ENCODE results near the gene POLR3H.
"Not testable (repeated sequence)": the region's sequence is repeated elsewhere in the genome, so short reads cannot be mapped to it uniquely, and the experiment has no call there.

Gene POLR3H

GRCh38 chr22:41572305-41572704, 28.0 kb upstream of the POLR3H start:
- ATAC-seq, H3K4me1 Mint-ChIP-seq, H3K4me3 Mint-ChIP-seq, H3K9me3 Mint-ChIP-seq, DNase-seq, H3K27me3 Mint-ChIP-seq: not testable (repeated sequence)
- H3K27ac Mint-ChIP-seq, result peak overlapping the region in 1 of 2 donors; percentile 57

GRCh38 chr22:41571786-41572185, 27.5 kb upstream of the POLR3H start:
- no peak for ATAC-seq
- Mint-ChIP-seq H3K4me1 (no peaks in the 10 kb centered on the region), H3K4me3 (no peak overlapping the region), H3K27me3 (no peaks in the 10 kb centered on the region), H3K9me3 (no peaks in the 10 kb centered on the region), H3K27ac (no peak overlapping the region)
- no peak for DNase-seq

- no peaks in the 10 kb centered on the region for H3K27me3 Mint-ChIP-seq
Observed at GRCh38 chr22:41570221-41570620, 26.0 kb upstream of the POLR3H start.

GRCh38 chr22:41568811-41569210, 24.5 kb upstream of the POLR3H start:
- peaks cover 10% of the 10 kb centered on the region for H3K4me1 Mint-ChIP-seq
- H3K9me3 Mint-ChIP-seq, result no peaks in the 10 kb centered on the region
- ATAC-seq, result no peak
- no peak for DNase-seq
- no peak overlapping the region for H3K4me3 Mint-ChIP-seq
- no peak overlapping the region for H3K27ac Mint-ChIP-seq
- H3K27me3 Mint-ChIP-seq, result no peaks in the 10 kb centered on the region

More at GRCh38 chr22:41570221-41570620, 26.0 kb upstream of the POLR3H start:
- peaks cover 6% of the 10 kb centered on the region for H3K4me1 Mint-ChIP-seq
- DNase-seq (no peak), ATAC-seq (no peak)
- H3K9me3 Mint-ChIP-seq, result no peaks in the 10 kb centered on the region
- no peak overlapping the region for H3K27ac Mint-ChIP-seq
- no peak overlapping the region for H3K4me3 Mint-ChIP-seq

GRCh38 chr22:41567512-41567768, 23.2 kb upstream of the POLR3H start:
- H3K4me1 Mint-ChIP-seq, result peaks cover 17% of the 10 kb centered on the region
- peaks cover 5% of the 10 kb centered on the region for H3K27me3 Mint-ChIP-seq
- H3K9me3 Mint-ChIP-seq, result no peaks in the 10 kb centered on the region
- DNase-seq (no peak), ATAC-seq (no peak)
- no peak overlapping the region for H3K4me3 Mint-ChIP-seq
- H3K27ac Mint-ChIP-seq, result no peak overlapping the region

- H3K4me1 Mint-ChIP-seq, result peaks cover 17% of the 10 kb centered on the region
- ATAC-seq (peak; percentile 92), DNase-seq (peak; percentile 11 to 38)
- peak overlapping the region in 1 of 2 donors; percentile 54 for H3K27ac Mint-ChIP-seq
- no peak overlapping the region for H3K4me3 Mint-ChIP-seq
- peaks cover 24% of the 10 kb centered on the region for H3K27me3 Mint-ChIP-seq
- no peaks in the 10 kb centered on the region for H3K9me3 Mint-ChIP-seq
Observed at GRCh38 chr22:41565403-41566054, 21.3 kb upstream of the POLR3H start.

- Mint-ChIP-seq H3K9me3 (no peaks in the 10 kb centered on the region), H3K27ac (no peak overlapping the region), H3K4me3 (no peak overlapping the region), H3K4me1 (peaks cover 17% of the 10 kb centered on the region), H3K27me3 (peaks cover 34% of the 10 kb centered on the region)
- DNase-seq, result no peak
- ATAC-seq, result no peak
Observed at GRCh38 chr22:41564563-41564962, 20.3 kb upstream of the POLR3H start.

- peaks cover 43% of the 10 kb centered on the region for H3K27me3 Mint-ChIP-seq
- no peak for ATAC-seq
- H3K27ac Mint-ChIP-seq, result no peak overlapping the region
- no peaks in the 10 kb centered on the region for H3K9me3 Mint-ChIP-seq
- no peak overlapping the region for H3K4me3 Mint-ChIP-seq
- peaks cover 17% of the 10 kb centered on the region for H3K4me1 Mint-ChIP-seq
- DNase-seq, result no peak
Observed at GRCh38 chr22:41563051-41563711, 18.9 kb upstream of the POLR3H start.

- ATAC-seq, result no peak
- Mint-ChIP-seq H3K4me1 (peaks cover 21% of the 10 kb centered on the region), H3K4me3 (peak overlapping the region in 1 of 2 donors; percentile 22), H3K27ac (no peak overlapping the region), H3K27me3 (peaks cover 50% of the 10 kb centered on the region), H3K9me3 (no peaks in the 10 kb centered on the region)
- no peak for DNase-seq
Observed at GRCh38 chr22:41562461-41562860, 18.2 kb upstream of the POLR3H start.

GRCh38 chr22:41561788-41562187, 17.5 kb upstream of the POLR3H start:
- Mint-ChIP-seq H3K4me3 (no peak overlapping the region), H3K4me1 (peaks cover 22% of the 10 kb centered on the region), H3K27ac (no peak overlapping the region), H3K27me3 (peaks cover 53% of the 10 kb centered on the region), H3K9me3 (no peaks in the 10 kb centered on the region)
- no peak for ATAC-seq
- no peak for DNase-seq

- no peaks in the 10 kb centered on the region for H3K9me3 Mint-ChIP-seq
- H3K27me3 Mint-ChIP-seq, result peaks cover 57% of the 10 kb centered on the region
Observed at GRCh38 chr22:41561335-41561734, 17.1 kb upstream of the POLR3H start.

GRCh38 chr22:41560095-41560471, 15.8 kb upstream of the POLR3H start:
- DNase-seq (no peak), ATAC-seq (peak; percentile 15)
- peaks cover 16% of the 10 kb centered on the region for H3K4me1 Mint-ChIP-seq
- H3K27ac Mint-ChIP-seq, result no peak overlapping the region
- H3K27me3 Mint-ChIP-seq, result peaks cover 61% of the 10 kb centered on the region
- H3K4me3 Mint-ChIP-seq, result no peak overlapping the region
- H3K9me3 Mint-ChIP-seq, result no peaks in the 10 kb centered on the region

More at GRCh38 chr22:41561335-41561734, 17.1 kb upstream of the POLR3H start:
- H3K4me1 Mint-ChIP-seq, result peaks cover 22% of the 10 kb centered on the region
- no peak overlapping the region for H3K27ac Mint-ChIP-seq
- ATAC-seq (no peak), DNase-seq (no peak)
- H3K4me3 Mint-ChIP-seq, result no peak overlapping the region

GRCh38 chr22:41558241-41558630, 14.0 kb upstream of the POLR3H start:
- peaks cover 66% of the 10 kb centered on the region for H3K27me3 Mint-ChIP-seq
- DNase-seq, ATAC-seq, H3K4me3 Mint-ChIP-seq, H3K9me3 Mint-ChIP-seq, H3K27ac Mint-ChIP-seq: not testable (repeated sequence)
- peaks cover 11% of the 10 kb centered on the region for H3K4me1 Mint-ChIP-seq

- Mint-ChIP-seq H3K9me3 (no peaks in the 10 kb centered on the region), H3K4me3 (peak overlapping the region in 1 of 2 donors; percentile 28), H3K4me1 (peaks cover 5% of the 10 kb centered on the region), H3K27me3 (peaks cover 65% of the 10 kb centered on the region), H3K27ac (no peak overlapping the region)
- DNase-seq (no peak), ATAC-seq (peak; percentile 45)
Observed at GRCh38 chr22:41557401-41558240, 13.4 kb upstream of the POLR3H start.

- no peak overlapping the region for H3K27ac Mint-ChIP-seq
Observed at GRCh38 chr22:41556561-41556960, 12.3 kb upstream of the POLR3H start.

More at GRCh38 chr22:41556561-41556960, 12.3 kb upstream of the POLR3H start:
- peaks cover 5% of the 10 kb centered on the region for H3K4me1 Mint-ChIP-seq
- peaks cover 62% of the 10 kb centered on the region for H3K27me3 Mint-ChIP-seq
- ATAC-seq (no peak), DNase-seq (no peak)
- no peak overlapping the region for H3K4me3 Mint-ChIP-seq
- no peaks in the 10 kb centered on the region for H3K9me3 Mint-ChIP-seq

Data from stimulated activated naive CD8-positive, alpha-beta T cell treated with anti-CD3 and anti-CD28 coated beads, Interleukin-15, amount 100 ng/mL, for 72 hours (primary cell).